HEK293 (cell line): ENCODE results near the gene ERO1B.

ENCODE experiments used
- CTCF ChIA-PET: fragments of 350-600 bp; formaldehyde crosslinking; extraction: SDS; loops from one replicate; lab custom pipeline; 2021; ENCODE audit warnings: antibody characterized with exemption; lab: Yijun Ruan, JAX
- POLR2A ChIA-PET: fragments of 300-600 bp; formaldehyde crosslinking; extraction: SDS; loops from one replicate; lab custom pipeline; 2020; ENCODE audit warnings: antibody characterized with exemption, inconsistent platforms; lab: Yijun Ruan, JAX
- H3K27ac ChIP-seq: fragments of 200-500 bp; sonication (Bioruptor generic); 2 replicates; pipeline ENCODE4 v1.5.1; 2014; ENCODE audit warnings: low read depth, low read length, control low read depth, inconsistent platforms; ENCODE audit errors: extremely low read depth
- H3K36me3 ChIP-seq, 2 experiments: fragments of 200-500 bp in 1 of 2; sonication (Bioruptor generic) in 1 of 2; 1 replicate in 1 of 2; 2 replicates in 1 of 2; pipeline ENCODE4 v1.5.1; 2014 to 2017; ENCODE audit warnings: inconsistent platforms in 2 of 2, low read length in 2 of 2; ENCODE audit not compliant: control insufficient read depth in 2 of 2, insufficient read depth in 1 of 2
- H3K4me1 ChIP-seq: fragments of 200-500 bp; sonication (Bioruptor generic); 2 replicates; pipeline ENCODE4 v1.5.1; 2014; ENCODE audit warnings: mild to moderate bottlenecking, low read length, inconsistent platforms; ENCODE audit not compliant: control insufficient read depth, insufficient read depth
- H3K4me3 ChIP-seq: 2 replicates; pipeline ENCODE4 v1.5.1; 2011; ENCODE audit warnings: low read depth, mild to moderate bottlenecking, control low read depth, low read length, moderate library complexity
- H3K9me3 ChIP-seq: fragments of 200-500 bp; sonication (Bioruptor generic); 2 replicates; pipeline ENCODE4 v1.5.1; 2014; ENCODE audit warnings: low read depth, low read length, inconsistent platforms; ENCODE audit not compliant: control insufficient read depth, insufficient read depth
- GLIS1 ChIP-seq: fragments of 450-650 bp; formaldehyde crosslinking; IDR thresholded peaks from 2 replicates; pipeline ENCODE4 v1.5.1; 2016; ENCODE audit warnings: missing biosample characterization, missing genetic modification characterization
- SETDB1 ChIP-seq: IDR thresholded peaks from one replicate; pipeline ENCODE4 v1.6.1; 2017; ENCODE audit warnings: mild to moderate bottlenecking, low read length, moderate library complexity, mixed read lengths; ENCODE audit not compliant: insufficient read length
- SP2 ChIP-seq: fragments of 450-650 bp; formaldehyde crosslinking; IDR thresholded peaks from 2 replicates; pipeline ENCODE4 v1.5.1; 2016; ENCODE audit warnings: missing biosample characterization, missing genetic modification characterization
- ZIC2 ChIP-seq: fragments of 450-650 bp; formaldehyde crosslinking; IDR thresholded peaks from 2 replicates; pipeline ENCODE4 v1.5.1; 2016; ENCODE audit warnings: missing biosample characterization, missing genetic modification characterization
- ZNF112 ChIP-seq: fragments of 450-650 bp; formaldehyde crosslinking; IDR thresholded peaks from 2 replicates; pipeline ENCODE4 v1.5.0; 2017; ENCODE audit warnings: missing biosample characterization, missing genetic modification characterization
- ZNF175 ChIP-seq: fragments of 450-650 bp; formaldehyde crosslinking; IDR thresholded peaks from 2 replicates; pipeline ENCODE4 v1.5.1; 2016; ENCODE audit warnings: missing biosample characterization, missing genetic modification characterization
- ZNF423 ChIP-seq: fragments of 450-650 bp; formaldehyde crosslinking; IDR thresholded peaks from 2 replicates; pipeline ENCODE4 v1.5.1; 2016; ENCODE audit warnings: missing biosample characterization, missing genetic modification characterization
- ZNF473 ChIP-seq: fragments of 450-650 bp; formaldehyde crosslinking; IDR thresholded peaks from 2 replicates; pipeline ENCODE4 v1.5.1; 2017; ENCODE audit warnings: missing biosample characterization, missing genetic modification characterization
- ZNF639 ChIP-seq: fragments of 450-650 bp; formaldehyde crosslinking; IDR thresholded peaks from 2 replicates; pipeline ENCODE4 v1.5.1; 2016; ENCODE audit warnings: missing biosample characterization, missing genetic modification characterization
- ZNF777 ChIP-seq: fragments of 450-650 bp; formaldehyde crosslinking; IDR thresholded peaks from 2 replicates; pipeline ENCODE4 v1.5.1; 2017; ENCODE audit warnings: missing biosample characterization, missing genetic modification characterization, borderline replicate concordance
- ZSCAN30 ChIP-seq: fragments of 450-650 bp; IDR thresholded peaks from 2 replicates; pipeline ENCODE4 v1.5.1; 2018; ENCODE audit warnings: missing biosample characterization, mild to moderate bottlenecking, missing genetic modification characterization, moderate library complexity
- TF ChIP-seq, protein P1 (sequence below): fragments of 450-650 bp; formaldehyde crosslinking; IDR thresholded peaks from 2 replicates; pipeline ENCODE4 v1.5.1; 2016; ENCODE audit warnings: missing biosample characterization, missing genetic modification characterization
- TF ChIP-seq, protein P2 (sequence below): fragments of 450-650 bp; formaldehyde crosslinking; IDR thresholded peaks from 2 replicates; pipeline ENCODE4 v1.5.1; 2016; ENCODE audit warnings: missing biosample characterization, missing genetic modification characterization, low read depth
- TF ChIP-seq, protein P3 (sequence below): fragments of 450-650 bp; formaldehyde crosslinking; IDR thresholded peaks from 2 replicates; pipeline ENCODE4 v1.5.1; 2016; ENCODE audit warnings: missing biosample characterization, missing genetic modification characterization

Gene ERO1B

DNA sequence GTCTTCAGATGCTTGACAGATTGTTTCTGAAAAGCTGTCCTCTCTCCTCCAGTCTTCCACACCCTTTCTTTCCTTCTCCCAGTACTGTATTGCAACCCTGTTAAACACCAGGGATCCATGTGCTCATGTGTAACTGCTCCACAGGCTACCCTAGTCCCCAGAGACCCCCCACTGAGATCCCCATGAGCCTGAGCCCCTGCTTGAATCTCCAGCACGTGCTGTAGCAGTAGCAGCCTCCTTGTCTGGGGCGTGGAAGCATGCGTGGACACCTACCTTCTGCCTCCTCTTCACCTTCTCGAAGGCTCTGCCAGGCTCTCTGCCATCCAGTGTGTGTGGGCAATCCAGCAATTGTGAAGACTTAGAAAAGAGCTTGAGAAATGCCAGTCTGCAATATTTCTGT, 114.2 kb downstream of the ERO1B start:
- CTCF ChIA-PET = no interaction called here
- POLR2A ChIA-PET = no interaction called here
- Histone ChIP-seq H3K4me3 (no peak overlapping the region), H3K27ac (no peak overlapping the region), H3K4me1 (no peaks in the 10 kb centered on the region), H3K36me3 (peaks cover 6 to 14% of the 10 kb centered on the region in 2 experiments; a peak in 2 of 3 replicates), H3K9me3 (no peaks in the 10 kb centered on the region)
- TF ChIP-seq GLIS1 (tag by site-specific recombination) = peak; percentile 56
- TF ChIP-seq ZNF423 (tag by site-specific recombination) = peak; percentile 49; the same call in 1 of the 2 replicates
- no peak for TF ChIP-seq ZSCAN30
- TF ChIP-seq, protein P1, sequence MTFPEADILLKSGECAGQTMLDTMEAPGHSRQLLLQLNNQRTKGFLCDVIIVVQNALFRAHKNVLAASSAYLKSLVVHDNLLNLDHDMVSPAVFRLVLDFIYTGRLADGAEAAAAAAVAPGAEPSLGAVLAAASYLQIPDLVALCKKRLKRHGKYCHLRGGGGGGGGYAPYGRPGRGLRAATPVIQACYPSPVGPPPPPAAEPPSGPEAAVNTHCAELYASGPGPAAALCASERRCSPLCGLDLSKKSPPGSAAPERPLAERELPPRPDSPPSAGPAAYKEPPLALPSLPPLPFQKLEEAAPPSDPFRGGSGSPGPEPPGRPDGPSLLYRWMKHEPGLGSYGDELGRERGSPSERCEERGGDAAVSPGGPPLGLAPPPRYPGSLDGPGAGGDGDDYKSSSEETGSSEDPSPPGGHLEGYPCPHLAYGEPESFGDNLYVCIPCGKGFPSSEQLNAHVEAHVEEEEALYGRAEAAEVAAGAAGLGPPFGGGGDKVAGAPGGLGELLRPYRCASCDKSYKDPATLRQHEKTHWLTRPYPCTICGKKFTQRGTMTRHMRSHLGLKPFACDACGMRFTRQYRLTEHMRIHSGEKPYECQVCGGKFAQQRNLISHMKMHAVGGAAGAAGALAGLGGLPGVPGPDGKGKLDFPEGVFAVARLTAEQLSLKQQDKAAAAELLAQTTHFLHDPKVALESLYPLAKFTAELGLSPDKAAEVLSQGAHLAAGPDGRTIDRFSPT (tag by site-specific recombination) = no peak
- TF ChIP-seq ZIC2 (tag by site-specific recombination) = peak; percentile 93

DNA sequence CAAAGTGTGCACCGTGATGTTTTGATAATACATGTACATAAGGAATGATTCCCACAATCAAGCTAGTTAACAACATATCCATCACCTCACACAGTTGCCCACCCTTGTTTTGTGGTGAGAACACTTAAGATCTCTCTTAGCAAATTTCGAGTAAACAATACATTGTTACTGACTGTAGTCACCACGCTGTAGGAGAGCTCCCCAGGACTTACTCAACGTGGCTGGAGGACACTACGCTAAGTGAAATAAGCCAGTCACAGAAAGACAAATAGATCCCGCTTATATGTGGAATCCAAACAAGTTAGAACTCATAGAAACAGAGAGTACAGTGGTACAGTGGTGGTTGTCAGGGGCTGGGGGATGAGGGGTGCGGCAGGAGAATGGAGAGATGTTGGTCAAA, 114.6 kb downstream of the ERO1B start:
- H3K27ac ChIP-seq = no peak overlapping the region
- H3K36me3 ChIP-seq = peaks cover 6 to 14% of the 10 kb centered on the region in 2 experiments; a peak in 2 of 3 replicates
- ChIA-PET POLR2A (no interaction called here), CTCF (interaction anchor here (1.2 kb wide), 1 partner anchor 11 kb away, joined by 4 read pairs; no protein-coding TSS in a partner anchor)
- no peaks in the 10 kb centered on the region for H3K4me1 ChIP-seq
- no peaks in the 10 kb centered on the region for H3K9me3 ChIP-seq
- H3K4me3 ChIP-seq = no peak overlapping the region
- no peak for TF ChIP-seq ZNF112
- peak; percentile 79 for TF ChIP-seq SETDB1
- no peak for TF ChIP-seq ZNF473 (tag by site-specific recombination)
- TF ChIP-seq, protein P2, sequence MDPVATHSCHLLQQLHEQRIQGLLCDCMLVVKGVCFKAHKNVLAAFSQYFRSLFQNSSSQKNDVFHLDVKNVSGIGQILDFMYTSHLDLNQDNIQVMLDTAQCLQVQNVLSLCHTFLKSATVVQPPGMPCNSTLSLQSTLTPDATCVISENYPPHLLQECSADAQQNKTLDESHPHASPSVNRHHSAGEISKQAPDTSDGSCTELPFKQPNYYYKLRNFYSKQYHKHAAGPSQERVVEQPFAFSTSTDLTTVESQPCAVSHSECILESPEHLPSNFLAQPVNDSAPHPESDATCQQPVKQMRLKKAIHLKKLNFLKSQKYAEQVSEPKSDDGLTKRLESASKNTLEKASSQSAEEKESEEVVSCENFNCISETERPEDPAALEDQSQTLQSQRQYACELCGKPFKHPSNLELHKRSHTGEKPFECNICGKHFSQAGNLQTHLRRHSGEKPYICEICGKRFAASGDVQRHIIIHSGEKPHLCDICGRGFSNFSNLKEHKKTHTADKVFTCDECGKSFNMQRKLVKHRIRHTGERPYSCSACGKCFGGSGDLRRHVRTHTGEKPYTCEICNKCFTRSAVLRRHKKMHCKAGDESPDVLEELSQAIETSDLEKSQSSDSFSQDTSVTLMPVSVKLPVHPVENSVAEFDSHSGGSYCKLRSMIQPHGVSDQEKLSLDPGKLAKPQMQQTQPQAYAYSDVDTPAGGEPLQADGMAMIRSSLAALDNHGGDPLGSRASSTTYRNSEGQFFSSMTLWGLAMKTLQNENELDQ (tag by site-specific recombination) = no peak

DNA sequence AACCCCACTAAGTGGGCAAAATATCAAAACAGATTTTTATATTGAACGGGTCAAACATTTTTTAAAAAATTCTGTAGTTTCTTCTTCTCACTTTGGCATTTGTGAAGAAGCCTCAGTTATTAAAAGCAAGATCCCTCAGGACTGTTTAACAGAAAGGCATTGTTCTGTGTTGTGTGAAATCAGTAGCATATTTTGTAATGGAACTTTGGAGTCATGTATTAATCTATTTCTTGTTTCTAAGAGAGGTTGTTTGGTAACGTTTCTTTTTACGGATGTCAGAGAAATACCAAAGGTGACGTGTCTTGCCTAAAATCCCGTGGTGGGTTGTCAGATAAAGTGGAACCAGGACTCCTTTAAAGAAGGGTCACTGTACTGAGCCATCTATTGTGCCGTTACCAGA, 115.7 kb downstream of the ERO1B start:
- H3K4me3 ChIP-seq = no peak overlapping the region
- TF ChIP-seq ZNF175 (tag by site-specific recombination) (no peak), ZNF777 (no peak), ZNF639 (tag by site-specific recombination) (no peak), SP2 (tag by site-specific recombination) (no peak)
- TF ChIP-seq, protein P3, sequence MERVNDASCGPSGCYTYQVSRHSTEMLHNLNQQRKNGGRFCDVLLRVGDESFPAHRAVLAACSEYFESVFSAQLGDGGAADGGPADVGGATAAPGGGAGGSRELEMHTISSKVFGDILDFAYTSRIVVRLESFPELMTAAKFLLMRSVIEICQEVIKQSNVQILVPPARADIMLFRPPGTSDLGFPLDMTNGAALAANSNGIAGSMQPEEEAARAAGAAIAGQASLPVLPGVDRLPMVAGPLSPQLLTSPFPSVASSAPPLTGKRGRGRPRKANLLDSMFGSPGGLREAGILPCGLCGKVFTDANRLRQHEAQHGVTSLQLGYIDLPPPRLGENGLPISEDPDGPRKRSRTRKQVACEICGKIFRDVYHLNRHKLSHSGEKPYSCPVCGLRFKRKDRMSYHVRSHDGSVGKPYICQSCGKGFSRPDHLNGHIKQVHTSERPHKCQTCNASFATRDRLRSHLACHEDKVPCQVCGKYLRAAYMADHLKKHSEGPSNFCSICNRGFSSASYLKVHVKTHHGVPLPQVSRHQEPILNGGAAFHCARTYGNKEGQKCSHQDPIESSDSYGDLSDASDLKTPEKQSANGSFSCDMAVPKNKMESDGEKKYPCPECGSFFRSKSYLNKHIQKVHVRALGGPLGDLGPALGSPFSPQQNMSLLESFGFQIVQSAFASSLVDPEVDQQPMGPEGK (tag by site-specific recombination) = no peak
- TF ChIP-seq, all 188 proteins: peak for 0
- no peaks in the 10 kb centered on the region for H3K9me3 ChIP-seq
- H3K4me1 ChIP-seq = no peaks in the 10 kb centered on the region
- H3K36me3 ChIP-seq = peaks cover 5 to 17% of the 10 kb centered on the region in 2 experiments; a peak in 2 of 3 replicates
- ChIA-PET POLR2A (no interaction called here), CTCF (interaction anchor here (1.2 kb wide), 1 partner anchor 10 kb away, joined by 4 read pairs; no protein-coding TSS in a partner anchor)
- no peak overlapping the region for H3K27ac ChIP-seq
